H1 (cell line): ENCODE measurements around the gene LTC4S. TPM values are rescaled to one million over a fixed set of nuclear protein-coding genes. Genes with fewer than 3 reads are reported as not detected.
A peak's percentile ranks its signal among the peaks of the same experiment; 100 is the strongest.

Experiments used
- BACH1 ChIP-seq: IDR thresholded peaks from 2 replicates; pipeline ENCODE4 v1.6.1; 2012; ENCODE audit warnings: low read length, improper control_type of control experiment
- CBX8 ChIP-seq: fragments of 300-800, 300-1000 bp; sonication (generic); IDR thresholded peaks from 2 replicates; pipeline ENCODE4 v1.7.1; 2016; ENCODE audit warnings: low read depth, low read length, borderline replicate concordance
- CEBPB ChIP-seq: IDR thresholded peaks from 2 replicates; pipeline ENCODE4 v1.6.1; 2012; ENCODE audit warnings: low read depth, low read length
- CHD1 ChIP-seq: IDR thresholded peaks from 2 replicates; pipeline ENCODE4 v1.6.1; 2012; ENCODE audit warnings: low read depth, low read length, improper control_type of control experiment
- CTBP2 ChIP-seq: IDR thresholded peaks from 2 replicates; pipeline ENCODE4 v1.7.0; 2011; ENCODE audit warnings: borderline replicate concordance, mild to moderate bottlenecking, moderate library complexity, mixed read lengths, low read length; ENCODE audit not compliant: insufficient read depth, insufficient read length
- E2F6 ChIP-seq: IDR thresholded peaks from 2 replicates; pipeline ENCODE4 v1.6.1; 2012; ENCODE audit warnings: inconsistent platforms
- HDAC6 ChIP-seq: IDR thresholded peaks from one replicate; pipeline ENCODE4 v1.7.1; 2012; ENCODE audit warnings: low read depth, mild to moderate bottlenecking, inconsistent platforms, low read length, moderate library complexity
- KDM4A ChIP-seq: IDR thresholded peaks from one replicate; pipeline ENCODE4 v1.7.1; 2012; ENCODE audit warnings: low read depth, mild to moderate bottlenecking, moderate library complexity, low read length, inconsistent platforms; ENCODE audit not compliant: severe bottlenecking
- KDM5A ChIP-seq: fragments of 200-600 bp; IDR thresholded peaks from 2 replicates; pipeline ENCODE4 v1.7.1; 2012; ENCODE audit warnings: mild to moderate bottlenecking, low read length, inconsistent platforms, mixed read lengths
- MAFK ChIP-seq: IDR thresholded peaks from 2 replicates; pipeline ENCODE4 v1.6.1; 2012; ENCODE audit warnings: low read depth, mild to moderate bottlenecking, improper control_type of control experiment, low read length
- NRF1 ChIP-seq: IDR thresholded peaks from 2 replicates; pipeline ENCODE4 v1.6.1; 2011; ENCODE audit warnings: mild to moderate bottlenecking, low read depth, low read length, improper control_type of control experiment
- PHF8 ChIP-seq: fragments of 200-600 bp; sonication (generic); conservative IDR thresholded peaks from 2 replicates; pipeline ENCODE4 v1.7.1; 2012; ENCODE audit warnings: low read depth, mild to moderate bottlenecking, inconsistent platforms, low read length, moderate library complexity
- RAD21 ChIP-seq, 2 experiments: IDR thresholded peaks in 1 of 2; conservative IDR thresholded peaks in 1 of 2; 2 replicates each; pipeline ENCODE4 v1.6.1; 2011; ENCODE audit warnings: low read depth in 2 of 2, low read length in 2 of 2, improper control_type of control experiment in 1 of 2, inconsistent platforms in 1 of 2, mild to moderate bottlenecking in 1 of 2, moderate library complexity in 1 of 2
- RBBP5 ChIP-seq: IDR thresholded peaks from 2 replicates; pipeline ENCODE4 v1.7.1; 2012; ENCODE audit warnings: low read depth, mild to moderate bottlenecking, inconsistent platforms, low read length, moderate library complexity, borderline replicate concordance
- SIRT6 ChIP-seq: IDR thresholded peaks from one replicate; pipeline ENCODE4 v1.7.1; 2012; ENCODE audit warnings: low read length, inconsistent platforms
- SIX5 ChIP-seq: IDR thresholded peaks from 2 replicates; pipeline ENCODE4 v1.6.1; 2011; ENCODE audit warnings: mild to moderate bottlenecking, low read depth, low read length
- SP1 ChIP-seq: IDR thresholded peaks from 2 replicates; pipeline ENCODE4 v1.6.1; 2011; ENCODE audit warnings: low read depth, low read length
- TEAD4 ChIP-seq: IDR thresholded peaks from 2 replicates; pipeline ENCODE4 v1.6.1; 2012; ENCODE audit warnings: low read depth, low read length, inconsistent platforms, mixed read lengths
- ZNF274 ChIP-seq: IDR thresholded peaks from 2 replicates; pipeline ENCODE4 v1.7.0; 2012; ENCODE audit warnings: low read length, borderline replicate concordance; ENCODE audit errors: extremely low read depth
- polyA plus RNA-seq, 7 experiments: library from polyadenylated mRNA; depleted of rRNA in 3 of 7; stranded (reverse) in 5 of 7; unstranded in 2 of 7; fragments of >200 nt in 5 of 7; fragments of 200-250 nt in 2 of 7; gene quantifications; 1 replicate in 5 of 7; 2 replicates in 1 of 7; 4 replicates in 1 of 7; pipeline versions ENCODE4 v1.2.1 to v1.2.3, GENCODE V29; 2011 to 2013; ENCODE audit warnings: missing spikeins in 2 of 7, mixed read lengths in 2 of 7
- total RNA-seq: library from RNA; stranded (reverse); fragmentation: NEBNext Ultra II Directional; extraction: Animal tissue kit (Norgen Biotek cat#: 25700); gene quantifications from 2 replicates; pipeline ENCODE4 v1.2.1, GENCODE V29; 2021
- TF ChIP-seq, protein P1 (sequence below): IDR thresholded peaks from 2 replicates; pipeline ENCODE4 v1.6.1; 2011; ENCODE audit warnings: low read length, improper control_type of control experiment
- TF ChIP-seq, protein P2 (sequence below): IDR thresholded peaks from 2 replicates; pipeline ENCODE4 v1.6.1; 2011; ENCODE audit warnings: low read depth, mild to moderate bottlenecking, low read length; ENCODE audit not compliant: insufficient read depth

The LTC4S gene
- total and polyA plus RNA-seq, 2 of the 8 experiments (the other 6 are each of a cell fraction or from before 2014, with no cell fraction given): 2.2 to 3.7 TPM

- no peak for TF ChIP-seq CTBP2
- peak; percentile 86 for TF ChIP-seq BACH1
- TF ChIP-seq PHF8: peak; percentile 59; the same call in 1 of the 2 replicates
- TF ChIP-seq CHD1: no peak
- no peak for TF ChIP-seq CEBPB
- TF ChIP-seq, protein P1, sequence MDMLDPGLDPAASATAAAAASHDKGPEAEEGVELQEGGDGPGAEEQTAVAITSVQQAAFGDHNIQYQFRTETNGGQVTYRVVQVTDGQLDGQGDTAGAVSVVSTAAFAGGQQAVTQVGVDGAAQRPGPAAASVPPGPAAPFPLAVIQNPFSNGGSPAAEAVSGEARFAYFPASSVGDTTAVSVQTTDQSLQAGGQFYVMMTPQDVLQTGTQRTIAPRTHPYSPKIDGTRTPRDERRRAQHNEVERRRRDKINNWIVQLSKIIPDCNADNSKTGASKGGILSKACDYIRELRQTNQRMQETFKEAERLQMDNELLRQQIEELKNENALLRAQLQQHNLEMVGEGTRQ: no peak
- TF ChIP-seq, protein P2, sequence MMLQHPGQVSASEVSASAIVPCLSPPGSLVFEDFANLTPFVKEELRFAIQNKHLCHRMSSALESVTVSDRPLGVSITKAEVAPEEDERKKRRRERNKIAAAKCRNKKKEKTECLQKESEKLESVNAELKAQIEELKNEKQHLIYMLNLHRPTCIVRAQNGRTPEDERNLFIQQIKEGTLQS: no peak
- no peak; the same call in none of the 2 replicates for TF ChIP-seq RBBP5
- peak; percentile 76 for TF ChIP-seq KDM4A
- no peak for TF ChIP-seq MAFK
- no peak for TF ChIP-seq SIX5
- TF ChIP-seq E2F6: no peak
- TF ChIP-seq RAD21 (IDR thresholded peaks at IDR 0.05 in 1 of 2, conservative IDR thresholded peaks at IDR 0.05 in 1 of 2; ENCODE audit: low read depth in 2 of 2, low read length in 2 of 2): peak; percentile 35 to 64
- no peak for TF ChIP-seq NRF1
- no peak for TF ChIP-seq ZNF274
- no peak for TF ChIP-seq SP1
- TF ChIP-seq CBX8: no peak
- TF ChIP-seq TEAD4: no peak
- TF ChIP-seq SIRT6: no peak
- no peak for TF ChIP-seq KDM5A
- no peak for TF ChIP-seq HDAC6
These were observed 2.4 kb downstream of the LTC4S start (continued) for GRCh38 chr5:179795863-179796833.
